HFFc6 (cell line): ENCODE measurements around the gene GLI2. TPM values are rescaled to one million over a fixed set of nuclear protein-coding genes. Genes with fewer than 3 reads are reported as not detected.

Experiments used
- DNase-seq: peaks from one replicate; pipeline ENCODE4 v3.0.0-alpha.2; 2018
- H3K27ac Mint-ChIP-seq: 2 replicates; pipeline ENCODE4 v1.8.0; 2020; ENCODE audit warnings: mild to moderate bottlenecking, mixed read lengths
- H3K27me3 Mint-ChIP-seq: 2 replicates; pipeline ENCODE4 v1.8.0; 2021; ENCODE audit warnings: mild to moderate bottlenecking, moderate library complexity, mixed read lengths; ENCODE audit not compliant: insufficient read depth
- H3K36me3 Mint-ChIP-seq: 2 replicates; pipeline ENCODE4 v1.8.0; 2021; ENCODE audit warnings: low read depth, mixed read lengths
- H3K4me1 Mint-ChIP-seq: 2 replicates; pipeline ENCODE4 v1.8.0; 2020; ENCODE audit warnings: low read depth, mixed read lengths
- H3K4me3 Mint-ChIP-seq: 2 replicates; pipeline ENCODE4 v1.8.0; 2020; ENCODE audit warnings: mild to moderate bottlenecking, moderate library complexity, mixed read lengths
- H3K9me3 Mint-ChIP-seq: 2 replicates; pipeline ENCODE4 v1.8.0; 2020; ENCODE audit warnings: mild to moderate bottlenecking, mixed read lengths
- CTCF ChIP-seq: fragments of 200-600 bp; sonication (generic); IDR thresholded peaks from 2 replicates; pipeline ENCODE4 v1.5.0; 2021; ENCODE audit warnings: antibody characterized with exemption, mild to moderate bottlenecking
- total RNA-seq, 6 experiments: library from RNA; stranded (reverse); fragmentation: NEBNext Ultra II Directional; extraction: Animal tissue kit (Norgen Biotek cat#: 25700); gene quantifications; 2 replicates in 1 of 6; 3 replicates in 5 of 6; pipeline ENCODE4 v1.2.3, GENCODE V29; 2021

Gene GLI2
- total RNA-seq, 6 experiments from 2014 or later: 40.2 to 46.1 (median 41.9) TPM

DNA sequence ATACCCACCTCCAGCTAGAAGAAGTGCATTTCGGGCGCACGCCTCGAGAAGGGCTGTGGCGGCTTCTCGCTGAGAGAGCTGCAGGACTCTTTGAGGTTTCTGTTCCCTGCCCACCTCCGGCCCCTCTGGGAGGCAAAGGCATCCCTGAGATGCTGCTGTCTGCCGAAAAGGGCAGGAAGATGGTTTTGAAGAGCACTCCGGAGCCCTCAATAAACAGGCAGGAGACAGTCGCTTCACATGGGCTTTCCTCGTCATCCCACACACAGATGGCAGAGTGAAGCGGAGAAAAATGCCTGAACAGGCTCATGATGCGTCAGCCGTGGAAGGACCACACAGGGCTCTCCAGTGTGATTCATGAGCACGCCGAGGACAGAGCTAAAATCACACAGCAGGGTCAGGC lies 25.4 kb upstream of the GLI2 start:
- TF ChIP-seq CTCF: no peak
- peak overlapping the region; percentile 7; the same call in 1 of the 2 replicates for H3K27ac Mint-ChIP-seq
- no peaks in the 10 kb centered on the region for H3K9me3 Mint-ChIP-seq
- no peak overlapping the region for H3K4me3 Mint-ChIP-seq
- H3K27me3 Mint-ChIP-seq: peaks cover 3% of the 10 kb centered on the region
- no peaks in the 10 kb centered on the region for H3K36me3 Mint-ChIP-seq
- no peak for DNase-seq
- peaks cover 59% of the 10 kb centered on the region for H3K4me1 Mint-ChIP-seq

DNA sequence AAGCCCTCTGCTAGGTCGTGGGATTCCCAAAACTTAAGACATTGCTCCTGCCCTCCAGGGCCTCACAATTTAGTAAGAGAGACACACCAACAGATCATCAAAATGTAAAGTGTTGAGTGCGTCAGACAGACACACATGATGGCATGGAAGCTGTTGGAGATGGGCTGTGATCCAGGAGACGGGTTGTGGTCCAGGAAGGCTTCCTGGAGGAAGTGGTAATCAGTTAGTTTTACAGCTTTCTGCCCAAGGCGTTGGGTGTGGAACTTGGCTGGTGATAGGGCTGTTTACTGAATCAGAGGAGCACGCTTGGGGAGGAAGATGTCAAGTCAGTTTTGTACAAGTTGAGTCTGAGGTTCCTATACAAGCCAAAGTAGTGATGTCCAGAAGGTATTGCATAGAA lies 24.0 kb upstream of the GLI2 start:
- peak; percentile 54 for DNase-seq
- no peak for TF ChIP-seq CTCF
- no peaks in the 10 kb centered on the region for H3K9me3 Mint-ChIP-seq
- H3K36me3 Mint-ChIP-seq: no peaks in the 10 kb centered on the region
- H3K27me3 Mint-ChIP-seq: peaks cover 3% of the 10 kb centered on the region
- H3K4me1 Mint-ChIP-seq: peaks cover 63% of the 10 kb centered on the region
- peak overlapping the region; percentile 58; the same call in 1 of the 2 replicates for H3K4me3 Mint-ChIP-seq
- peak overlapping the region; percentile 73 for H3K27ac Mint-ChIP-seq

GRCh38 chr2:120712180-120712681 lies 23.4 kb upstream of the GLI2 start:
- Mint-ChIP-seq H3K9me3 (no peaks in the 10 kb centered on the region), H3K27ac (peak overlapping the region; percentile 73), H3K27me3 (peaks cover 3% of the 10 kb centered on the region), H3K4me3 (peak overlapping the region; percentile 58), H3K36me3 (no peaks in the 10 kb centered on the region), H3K4me1 (peaks cover 58% of the 10 kb centered on the region)
- DNase-seq: peak; percentile 76
- TF ChIP-seq CTCF: no peak

GRCh38 chr2:120715353-120715752 lies 20.3 kb upstream of the GLI2 start:
- no peak for DNase-seq
- Mint-ChIP-seq H3K27me3 (peaks cover 5% of the 10 kb centered on the region), H3K27ac (no peak overlapping the region), H3K4me1 (peaks cover 43% of the 10 kb centered on the region), H3K36me3 (no peaks in the 10 kb centered on the region), H3K9me3 (no peaks in the 10 kb centered on the region), H3K4me3 (no peak overlapping the region)
- no peak for TF ChIP-seq CTCF

- no peaks in the 10 kb centered on the region for H3K9me3 Mint-ChIP-seq
- H3K4me1 Mint-ChIP-seq: peaks cover 40% of the 10 kb centered on the region
These were observed 19.7 kb upstream of the GLI2 start for GRCh38 chr2:120715941-120716340.

More at GRCh38 chr2:120715941-120716340, 19.7 kb upstream of the GLI2 start:
- Mint-ChIP-seq H3K36me3 (no peaks in the 10 kb centered on the region), H3K4me3 (no peak overlapping the region), H3K27me3 (peaks cover 5% of the 10 kb centered on the region), H3K27ac (no peak overlapping the region)
- TF ChIP-seq CTCF: no peak
- no peak for DNase-seq
